ENCODE measurements around the gene CCL11.

DNA sequence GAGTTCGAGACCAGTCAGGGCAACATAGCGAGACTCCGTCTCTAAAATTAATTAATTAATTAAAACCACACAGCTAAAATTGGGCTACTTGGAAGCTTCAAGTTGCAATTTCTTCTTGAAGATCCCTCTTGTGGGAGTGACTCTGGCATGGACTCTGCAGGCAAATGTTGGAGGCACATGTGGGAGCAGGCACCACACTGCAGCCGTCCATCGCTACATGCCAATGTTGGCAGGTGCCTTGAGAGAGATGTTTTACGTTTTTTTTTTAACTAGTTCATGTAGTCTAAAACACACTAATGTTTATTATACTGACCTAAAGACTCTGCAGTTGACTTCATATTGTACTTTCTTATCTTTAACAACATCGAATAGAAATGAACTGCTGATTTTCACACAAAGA is 25.7 kb downstream of the CCL11 start:
- no peak for TF ChIP-seq FOSL1 (CRISPR knock-in tag; IDR thresholded peaks at IDR 0.05; ENCODE audit: borderline replicate concordance)
- TF ChIP-seq, protein P1, sequence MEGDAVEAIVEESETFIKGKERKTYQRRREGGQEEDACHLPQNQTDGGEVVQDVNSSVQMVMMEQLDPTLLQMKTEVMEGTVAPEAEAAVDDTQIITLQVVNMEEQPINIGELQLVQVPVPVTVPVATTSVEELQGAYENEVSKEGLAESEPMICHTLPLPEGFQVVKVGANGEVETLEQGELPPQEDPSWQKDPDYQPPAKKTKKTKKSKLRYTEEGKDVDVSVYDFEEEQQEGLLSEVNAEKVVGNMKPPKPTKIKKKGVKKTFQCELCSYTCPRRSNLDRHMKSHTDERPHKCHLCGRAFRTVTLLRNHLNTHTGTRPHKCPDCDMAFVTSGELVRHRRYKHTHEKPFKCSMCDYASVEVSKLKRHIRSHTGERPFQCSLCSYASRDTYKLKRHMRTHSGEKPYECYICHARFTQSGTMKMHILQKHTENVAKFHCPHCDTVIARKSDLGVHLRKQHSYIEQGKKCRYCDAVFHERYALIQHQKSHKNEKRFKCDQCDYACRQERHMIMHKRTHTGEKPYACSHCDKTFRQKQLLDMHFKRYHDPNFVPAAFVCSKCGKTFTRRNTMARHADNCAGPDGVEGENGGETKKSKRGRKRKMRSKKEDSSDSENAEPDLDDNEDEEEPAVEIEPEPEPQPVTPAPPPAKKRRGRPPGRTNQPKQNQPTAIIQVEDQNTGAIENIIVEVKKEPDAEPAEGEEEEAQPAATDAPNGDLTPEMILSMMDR (CRISPR knock-in tag; IDR thresholded peaks at IDR 0.05): no peak
